HG03520 (cell line): ENCODE measurements around the gene KCP.
"Not testable (repeated sequence)": the region's sequence is repeated elsewhere in the genome, so short reads cannot be mapped to it uniquely, and the experiment has no call there.

Experiments
- ATAC-seq: cut with Tn5 transposase; IDR thresholded peaks from one replicate; pipeline ENCODE4 v1.9.1; 2021; ENCODE audit warnings: mild to moderate bottlenecking, moderate library complexity; ENCODE audit not compliant: unreplicated experiment

Gene KCP

GRCh38 chr7:128910569-128910945, at the start of gene KCP:
Gene KCP (minus strand): TSS chr7:128910709. CDS start chr7:128910676, 33 bp downstream.
- no peak for ATAC-seq

GRCh38 chr7:128959296-128959695, 48.8 kb upstream of the KCP start:
- no peak for ATAC-seq

DNA sequence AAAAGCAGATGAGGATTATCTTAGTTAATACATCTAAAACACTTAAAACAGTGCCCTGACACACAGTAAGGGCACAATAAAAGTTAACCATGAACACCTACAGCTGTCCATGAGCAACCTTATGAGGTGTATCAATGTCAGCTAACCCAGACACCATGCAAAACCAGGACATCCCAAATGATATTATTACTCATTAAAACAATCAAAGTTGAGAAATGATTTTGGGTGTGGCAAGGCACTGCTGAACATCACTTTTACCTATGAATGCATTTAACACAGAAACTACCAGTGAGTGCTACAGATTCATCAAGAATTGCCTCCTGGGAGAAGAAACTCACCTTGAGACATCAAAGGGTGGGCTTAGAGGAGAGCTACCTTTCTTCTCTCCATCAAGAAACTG, 45.5 kb upstream of the KCP start:
- no peak for ATAC-seq

DNA sequence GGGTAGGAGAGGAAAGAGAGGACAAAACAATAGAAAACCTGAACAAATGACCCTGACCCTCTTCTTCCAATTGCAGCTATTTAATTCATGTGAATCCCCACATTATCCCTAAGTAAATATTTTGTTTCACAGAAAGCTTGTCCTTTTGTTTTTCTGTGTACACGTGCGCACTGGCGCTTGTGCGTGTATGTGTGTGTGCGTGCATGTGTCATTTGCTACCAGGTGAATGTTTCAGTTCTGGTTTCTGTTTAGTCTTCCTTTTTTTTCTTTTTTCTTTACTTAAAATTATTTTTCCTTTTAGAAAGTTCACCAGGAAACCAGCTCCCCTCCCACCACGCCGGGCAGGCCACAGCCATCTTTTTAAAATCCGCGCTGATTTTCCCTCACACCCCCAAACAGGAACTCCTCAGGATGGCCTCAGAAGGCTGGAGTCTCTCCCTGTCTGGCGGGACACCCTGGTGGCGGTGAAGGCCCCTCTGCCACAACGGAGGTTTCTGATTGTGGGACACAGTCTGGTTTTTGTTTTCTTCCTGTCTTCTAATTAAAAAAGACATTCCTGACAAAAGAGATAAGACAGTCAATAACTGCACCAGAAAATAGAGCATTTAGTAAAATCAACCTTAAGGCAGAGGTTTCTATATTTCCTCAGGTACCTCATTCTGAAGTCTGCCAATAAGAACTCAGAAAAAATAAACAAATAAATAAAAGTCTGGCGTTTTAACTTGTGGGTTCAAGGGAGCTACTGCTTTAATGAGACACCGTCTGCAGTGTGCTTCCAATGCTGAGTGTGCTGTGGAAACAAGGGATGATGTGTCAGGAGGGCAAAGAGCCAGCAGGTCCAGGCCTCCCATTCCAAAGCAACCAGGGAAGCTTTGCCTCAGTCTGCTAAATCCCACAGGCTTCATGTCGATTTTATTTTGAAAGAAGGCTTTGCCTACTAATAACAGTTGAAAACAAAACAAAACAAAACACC, 44.6 kb upstream of the KCP start:
- ATAC-seq = no peak

GRCh38 chr7:128954150-128954549, 43.6 kb upstream of the KCP start:
- no peak for ATAC-seq

DNA sequence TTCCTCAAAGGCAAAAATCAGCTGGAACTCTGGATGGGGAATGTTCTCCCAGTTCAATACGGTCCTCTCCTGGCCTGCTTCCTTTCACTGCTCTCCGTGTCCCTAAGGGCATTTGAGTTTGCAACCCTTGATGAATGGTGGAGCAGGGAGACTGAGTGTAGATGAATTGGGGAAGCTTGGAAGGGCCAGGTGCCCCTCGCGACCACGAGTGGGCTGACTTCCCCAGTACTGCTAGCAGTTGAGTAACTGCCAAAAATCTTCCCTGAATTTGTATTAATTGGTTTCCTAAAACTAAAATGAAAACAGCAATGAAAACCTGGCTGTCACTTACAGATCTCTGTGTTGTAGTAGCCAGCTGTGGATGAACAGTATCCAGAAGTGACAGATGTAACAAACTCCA, 40.8 kb upstream of the KCP start:
- no peak for ATAC-seq

DNA sequence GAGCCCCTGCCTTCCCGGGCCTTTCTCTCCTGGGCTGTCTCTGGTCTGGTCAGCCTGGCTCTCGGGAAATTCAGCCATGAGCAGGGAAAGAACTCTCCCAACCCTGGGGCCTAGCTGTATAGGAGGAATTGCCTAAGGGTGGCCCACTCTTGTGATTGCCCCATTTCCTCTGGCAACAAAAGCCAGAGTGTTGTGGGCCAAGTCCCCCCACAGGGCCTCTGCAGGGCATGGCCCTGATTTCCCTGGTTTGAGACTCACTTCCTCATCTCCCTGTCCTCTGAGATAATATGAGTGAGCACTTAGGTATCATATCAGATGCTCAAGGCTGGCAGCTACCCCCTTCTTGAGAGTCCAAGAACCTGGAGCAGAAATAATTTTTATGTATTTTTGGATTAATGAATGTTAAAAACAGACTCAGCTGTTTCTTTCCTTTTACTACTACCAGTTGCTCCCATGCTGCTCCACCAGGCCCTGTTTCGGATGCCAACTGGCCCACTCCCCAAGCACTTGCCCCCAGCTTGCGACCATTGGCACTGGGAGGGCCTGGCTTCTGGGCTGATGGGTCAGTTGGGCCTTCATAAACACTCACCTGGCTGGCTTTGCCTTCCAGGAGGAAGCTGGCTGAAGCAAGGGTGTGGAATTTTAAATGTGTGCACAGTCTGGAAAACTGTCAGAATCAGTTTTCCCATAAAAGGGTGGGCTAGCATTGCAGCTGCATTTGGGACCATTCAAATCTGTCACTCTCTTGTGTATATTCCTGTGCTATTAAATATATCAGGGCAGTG, 38.7 kb upstream of the KCP start:
- no peak for ATAC-seq

DNA sequence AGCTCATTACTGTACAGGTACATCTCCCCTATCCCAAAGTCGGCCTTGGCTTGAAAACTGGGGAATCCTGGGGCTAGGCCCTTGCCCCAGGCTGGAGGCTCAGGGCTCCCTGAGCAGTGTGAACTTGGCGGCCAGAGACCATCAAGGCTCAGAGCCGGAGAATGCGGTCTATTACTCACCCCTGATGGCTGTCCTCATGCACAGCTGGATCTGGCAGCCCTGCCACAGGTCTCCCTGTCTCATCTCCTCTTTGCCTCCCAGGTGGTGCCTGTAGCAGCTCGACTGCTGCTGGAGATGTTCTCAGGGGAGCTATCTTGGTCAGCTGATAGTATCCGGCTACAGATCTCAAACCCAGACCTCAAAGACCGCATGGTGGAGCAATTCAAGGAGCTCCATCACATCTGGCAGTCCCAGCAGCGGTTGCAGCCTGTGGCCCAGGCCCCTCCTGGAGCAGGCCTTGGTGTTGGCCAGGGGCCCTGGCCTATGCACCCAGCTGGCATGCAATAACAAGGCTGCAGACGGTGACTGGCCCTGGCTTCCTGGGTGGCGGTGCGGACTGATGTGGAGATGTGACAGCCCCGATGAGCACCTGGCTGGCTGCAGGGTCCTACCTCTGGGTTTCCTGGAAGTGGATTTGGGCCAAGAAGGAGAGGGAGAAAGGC, 37.9 kb upstream of the KCP start:
- no peak for ATAC-seq

- no peak for ATAC-seq
These were observed 37.3 kb upstream of the KCP start for GRCh38 chr7:128947854-128948253.

GRCh38 chr7:128946936-128947830, 36.7 kb upstream of the KCP start:
- no peak for ATAC-seq

DNA sequence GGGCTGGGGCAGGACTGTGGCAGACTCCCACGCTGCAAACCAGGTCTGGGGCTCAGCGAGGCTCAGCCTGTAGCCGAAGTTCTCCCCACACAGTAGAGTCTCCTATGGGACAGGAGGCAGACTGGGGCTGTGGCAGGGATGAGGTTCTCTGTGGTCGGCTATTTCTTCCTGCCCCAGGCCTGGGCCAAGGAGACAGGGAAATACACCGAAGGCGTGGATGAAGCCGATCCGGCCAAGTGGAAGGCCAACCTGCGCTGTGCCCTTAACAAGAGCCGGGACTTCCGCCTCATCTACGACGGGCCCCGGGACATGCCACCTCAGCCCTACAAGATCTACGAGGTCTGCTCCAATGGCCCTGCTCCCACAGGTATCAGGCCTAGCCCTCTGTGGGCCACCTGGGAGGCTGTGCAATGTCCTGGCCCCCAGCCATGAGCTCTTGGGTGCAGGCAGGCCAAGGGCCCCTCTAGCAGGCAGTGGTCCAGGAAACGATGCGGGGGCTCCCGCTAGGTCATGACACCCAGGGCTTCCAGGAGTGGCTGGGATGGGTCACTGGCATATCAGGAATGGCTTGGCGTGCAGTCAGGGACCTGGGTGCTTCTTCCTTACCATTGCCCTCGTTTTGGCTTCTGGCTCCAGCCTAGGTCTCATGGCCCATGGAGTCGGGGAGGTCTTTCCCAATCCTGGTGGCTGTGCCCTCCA, 35.3 kb upstream of the KCP start:
- no peak for ATAC-seq

DNA sequence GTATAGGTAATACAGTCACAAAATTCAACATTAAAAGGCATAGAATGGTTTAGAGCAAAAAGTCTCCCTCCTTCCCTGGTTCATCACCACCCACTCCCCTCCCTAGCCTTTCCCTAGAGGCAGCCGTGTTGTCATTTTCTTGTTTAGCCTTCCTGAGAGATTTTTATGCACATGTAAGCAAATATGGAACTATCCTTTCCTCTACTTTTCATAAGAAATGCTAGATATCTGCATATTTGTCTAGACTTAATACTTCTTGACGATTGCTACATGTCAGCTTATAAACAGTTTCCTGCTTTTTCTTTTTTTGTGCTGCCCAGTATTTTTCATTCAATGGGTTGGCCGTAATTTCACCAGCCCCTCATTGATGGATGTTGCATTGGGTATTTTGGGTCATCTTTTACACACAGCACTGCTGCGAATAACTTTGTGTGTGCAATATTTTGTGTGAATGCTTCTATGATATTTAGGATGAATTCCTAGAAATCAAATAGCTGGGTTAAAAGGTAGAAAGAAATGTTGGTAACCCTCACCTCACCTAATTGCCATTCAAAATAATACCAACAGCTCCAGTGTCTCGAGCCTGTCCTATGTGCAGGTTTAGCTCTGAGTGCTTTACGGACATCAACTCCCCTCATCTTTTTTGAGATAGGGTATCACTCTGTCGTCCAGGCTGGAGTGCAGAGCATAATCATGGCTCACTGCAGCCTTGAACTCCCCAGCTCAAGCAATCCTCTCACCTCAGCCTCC, 34.2 kb upstream of the KCP start:
- no peak for ATAC-seq

- not testable (repeated sequence) for ATAC-seq
These were observed 32.7 kb upstream of the KCP start for GRCh38 chr7:128943251-128943650.

DNA sequence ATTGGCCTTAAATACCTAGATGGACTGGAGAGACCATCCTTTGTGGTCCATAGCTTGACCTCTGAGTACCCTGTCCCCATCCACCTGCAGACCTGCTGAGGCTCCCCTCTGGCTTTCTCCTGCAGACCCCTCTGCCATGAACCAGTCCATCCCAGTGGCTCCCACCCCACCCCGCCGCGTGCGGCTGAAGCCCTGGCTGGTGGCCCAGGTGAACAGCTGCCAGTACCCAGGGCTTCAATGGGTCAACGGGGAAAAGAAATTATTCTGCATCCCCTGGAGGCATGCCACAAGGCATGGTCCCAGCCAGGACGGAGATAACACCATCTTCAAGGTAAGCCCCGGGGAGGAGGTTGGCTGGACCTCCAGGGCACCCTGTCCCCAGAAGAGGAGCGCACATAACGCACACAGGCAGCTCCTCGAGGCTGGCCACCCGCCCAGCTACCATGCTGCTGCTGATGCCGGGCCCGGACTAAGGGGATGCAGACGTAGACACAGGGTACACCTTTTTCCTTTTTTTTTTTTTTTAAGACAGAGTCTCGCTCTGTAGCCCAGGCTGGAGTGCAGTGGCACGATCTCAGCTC, 31.5 kb upstream of the KCP start:
- no peak for ATAC-seq

DNA sequence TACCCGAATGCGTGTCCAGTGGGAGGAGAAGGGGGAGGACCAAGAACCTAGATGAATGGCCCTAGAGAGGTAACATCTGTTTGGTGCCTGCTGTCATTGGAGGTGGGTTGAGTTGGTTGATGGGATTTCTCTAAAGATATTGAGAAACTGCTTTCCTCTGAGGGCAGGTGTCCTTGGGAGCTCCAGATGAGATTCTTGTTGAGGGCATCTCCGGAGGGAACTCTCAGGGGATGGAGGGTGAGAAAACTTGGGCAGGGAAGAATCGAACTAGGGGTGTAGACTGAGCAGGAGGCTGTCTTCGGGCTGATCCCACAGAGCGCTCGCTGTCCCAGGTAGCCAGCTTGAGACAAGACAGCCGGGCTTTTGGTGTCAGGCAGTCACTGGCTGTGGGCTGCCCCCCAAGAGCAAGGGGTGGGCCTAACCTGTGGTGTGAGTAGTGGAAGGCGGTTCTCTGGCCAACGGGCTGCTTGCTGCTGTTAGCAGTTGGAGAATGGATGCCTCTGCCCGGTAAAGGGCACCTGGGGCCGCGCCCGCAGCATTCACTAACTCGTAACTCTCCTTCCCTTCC, 30.9 kb upstream of the KCP start:
- ATAC-seq = no peak

DNA sequence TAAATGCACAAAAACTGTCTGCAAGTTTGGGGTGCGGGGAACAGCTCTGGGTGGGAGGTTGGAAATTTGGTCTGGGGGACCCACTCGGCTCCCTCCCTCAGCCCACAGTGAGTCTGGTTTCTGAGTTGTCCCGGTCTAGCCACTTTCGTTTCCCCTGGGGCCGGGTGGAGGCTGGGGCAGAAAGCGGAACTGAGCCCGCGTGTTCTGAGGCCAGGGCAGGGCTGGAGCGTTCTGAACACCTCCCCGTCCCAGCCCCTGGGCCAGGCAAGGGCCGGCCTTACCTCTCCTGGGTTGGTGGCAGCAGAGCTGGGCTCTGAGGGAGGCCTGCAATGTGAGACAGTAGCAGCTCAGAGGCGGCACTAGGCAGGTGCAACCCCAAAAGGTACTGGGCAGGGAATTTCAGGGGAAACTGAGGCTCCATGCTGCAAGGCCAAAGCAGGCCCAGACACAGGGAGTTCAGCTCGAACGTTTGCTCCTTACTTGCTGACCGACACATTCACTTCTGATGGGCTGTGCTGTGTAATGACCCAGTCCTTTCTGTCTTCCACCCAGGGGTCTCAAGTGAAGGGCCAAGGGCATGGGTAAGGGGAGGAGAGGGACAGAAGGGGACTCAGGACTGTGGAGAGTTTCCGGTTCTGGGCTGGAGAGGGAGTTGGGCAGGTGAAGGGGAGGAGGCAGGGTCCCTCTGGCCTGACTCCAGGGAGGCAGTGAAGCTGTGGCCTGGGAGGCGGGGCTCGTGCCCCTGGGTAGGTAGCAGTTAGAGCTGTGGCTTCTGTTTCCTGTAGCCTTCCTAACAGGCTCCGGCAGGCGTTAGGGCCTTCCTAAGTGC, 30.2 kb upstream of the KCP start:
- ATAC-seq = peak; percentile 47

GRCh38 chr7:128939861-128940410, 29.4 kb upstream of the KCP start:
- ATAC-seq = peak; percentile 23
